Measurements from ENCODE around the gene ASCL2.
"Not testable (repeated sequence)": the region's sequence is repeated elsewhere in the genome, so short reads cannot be mapped to it uniquely, and the experiment has no call there.

ASCL2 gene

DNA sequence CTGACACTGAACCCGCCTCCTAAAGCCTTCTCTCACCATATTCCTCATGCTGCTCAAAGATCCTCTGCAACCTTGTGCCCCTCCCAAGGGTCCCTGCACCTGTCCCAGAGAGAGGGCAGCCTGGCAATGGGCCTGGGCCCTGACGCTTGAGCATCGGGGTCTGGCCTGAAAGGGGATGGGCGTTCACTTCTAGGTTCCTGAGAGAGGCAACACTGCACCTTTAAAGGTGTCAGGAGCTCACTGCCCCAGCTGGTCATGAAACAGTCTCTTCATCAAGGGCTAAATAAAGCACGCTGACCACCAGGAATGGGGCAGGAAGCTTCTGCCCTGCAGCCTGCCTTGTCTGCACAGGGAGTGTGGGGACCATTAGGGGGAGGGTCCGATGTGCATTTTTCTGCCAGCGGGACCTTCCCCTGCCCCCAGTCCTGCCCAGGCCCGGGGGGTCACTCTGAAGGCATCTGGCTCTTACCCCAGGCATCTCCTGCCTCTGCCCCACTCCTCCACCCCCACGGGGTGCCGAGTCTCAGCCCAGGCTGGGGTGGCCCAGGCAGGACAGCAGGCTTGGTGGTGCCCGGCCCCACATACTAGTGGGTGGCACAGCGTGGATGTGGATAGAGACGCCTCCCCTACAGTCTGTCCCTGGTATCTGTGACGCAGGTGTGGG lies 27.9 kb upstream of the ASCL2 start:
- no peak for DNase-seq (ENCODE audit: low read depth, low spot score)

- DNase-seq (ENCODE audit: low read depth, low spot score), result no peak
Measured at GRCh38 chr11:2297623-2298030, 27.2 kb upstream of the ASCL2 start.

DNA sequence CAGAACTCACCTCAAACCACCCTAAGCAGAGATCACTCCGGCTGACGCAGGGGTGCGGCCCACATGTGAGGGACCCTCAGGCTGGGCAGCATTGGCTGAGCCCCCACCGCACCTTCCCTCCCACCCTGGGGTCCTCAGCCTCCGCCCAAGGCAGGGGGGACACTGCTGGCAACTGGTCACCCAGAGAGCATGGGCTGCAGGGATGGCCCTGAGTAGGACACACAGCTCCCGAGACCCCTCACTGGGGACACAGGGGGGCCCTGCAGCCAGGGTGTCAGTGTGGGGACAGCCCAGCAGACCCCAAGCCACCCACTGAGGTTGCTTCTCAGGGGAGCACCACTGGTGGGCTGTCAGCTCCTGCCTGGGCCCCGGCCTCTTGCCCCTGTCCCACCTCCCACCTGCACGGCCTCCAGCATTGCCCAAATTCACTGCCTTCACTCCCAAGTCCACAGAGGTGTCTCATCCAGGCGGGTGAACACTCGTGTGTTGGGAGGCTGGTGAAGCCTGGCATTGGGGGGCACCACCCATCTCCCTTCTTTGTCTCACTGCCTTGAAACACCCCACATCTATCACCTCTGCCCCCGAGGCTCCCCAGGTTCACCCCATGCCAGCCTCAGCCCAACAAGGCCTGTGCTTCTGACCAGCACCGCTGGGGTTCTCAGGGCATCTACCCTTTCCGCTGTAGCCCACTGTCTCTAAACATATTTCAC lies 26.7 kb upstream of the ASCL2 start:
- DNase-seq (ENCODE audit: low read depth, low spot score), result no peak

GRCh38 chr11:2295971-2296912 lies 25.9 kb upstream of the ASCL2 start:
- DNase-seq (ENCODE audit: low read depth, low spot score), result no peak

DNA sequence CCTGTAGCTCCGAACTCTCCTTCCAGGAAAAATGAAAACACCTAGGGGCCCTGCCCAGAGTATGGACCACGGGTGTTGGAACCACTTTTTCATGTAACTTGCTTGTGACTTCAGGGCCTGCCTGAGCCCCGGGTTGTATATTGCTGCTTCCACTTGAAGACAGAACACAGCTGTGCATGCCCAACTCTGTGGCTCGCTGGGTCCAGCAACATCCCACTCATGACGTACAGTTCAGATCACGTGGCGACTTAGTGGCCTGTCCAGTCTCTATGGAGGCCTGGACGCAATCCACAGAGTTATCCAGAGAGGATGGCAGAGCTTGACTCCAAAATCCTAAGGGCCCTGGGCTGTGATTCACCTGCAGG lies 24.5 kb upstream of the ASCL2 start:
- DNase-seq (ENCODE audit: low read depth, low spot score), result no peak

- no peak for DNase-seq (ENCODE audit: low read depth, low spot score)
Measured at GRCh38 chr11:2293984-2294925, 23.9 kb upstream of the ASCL2 start.

DNA sequence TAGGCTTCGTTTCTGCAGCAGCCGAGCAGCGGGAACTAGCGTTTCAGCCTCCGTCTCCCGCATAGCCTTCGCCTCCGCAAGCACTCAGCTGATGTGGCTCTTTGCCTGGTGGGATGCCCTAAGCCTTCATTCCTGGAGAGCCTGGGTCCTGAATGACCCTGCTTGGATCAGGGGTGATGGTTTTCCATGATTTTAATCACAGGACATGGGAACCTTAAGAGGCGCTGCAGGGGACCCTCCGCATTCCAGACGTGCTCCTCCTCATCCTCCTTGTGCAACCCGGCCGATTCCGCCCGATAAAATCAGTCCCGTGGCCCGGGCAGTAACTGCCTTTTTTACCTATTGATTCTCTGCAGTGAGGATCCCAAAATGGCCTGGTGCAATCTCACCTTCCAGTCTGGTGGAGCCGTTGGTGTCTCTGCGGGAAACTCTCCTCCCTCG lies 23.2 kb upstream of the ASCL2 start:
- no peak for DNase-seq (ENCODE audit: low read depth, low spot score)

DNA sequence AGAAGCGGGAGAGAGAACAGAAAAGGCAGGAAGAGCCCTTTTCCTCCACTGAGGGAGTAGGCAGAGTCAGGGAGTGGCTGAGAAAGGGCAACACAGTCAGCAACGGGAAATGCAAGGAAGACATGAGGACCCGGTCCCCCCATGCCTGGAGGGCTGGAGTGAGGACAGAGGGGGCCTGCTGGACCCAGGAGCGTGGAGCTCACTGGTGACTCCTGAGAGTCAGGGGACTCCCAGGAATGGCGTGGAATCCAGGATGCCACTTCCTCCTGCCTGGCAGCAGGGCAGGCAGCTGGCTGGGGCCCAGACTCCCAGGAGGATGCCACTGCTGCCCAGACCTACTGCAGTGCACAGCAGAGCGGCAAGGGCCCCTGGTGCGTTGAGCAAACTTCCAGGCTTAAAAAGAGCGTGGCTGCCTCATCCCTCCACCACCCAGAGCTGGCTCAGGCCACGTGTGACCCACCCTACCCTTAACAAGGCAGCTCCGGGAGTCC lies 20.0 kb upstream of the ASCL2 start:
- DNase-seq (ENCODE audit: low read depth, low spot score), result no peak

DNA sequence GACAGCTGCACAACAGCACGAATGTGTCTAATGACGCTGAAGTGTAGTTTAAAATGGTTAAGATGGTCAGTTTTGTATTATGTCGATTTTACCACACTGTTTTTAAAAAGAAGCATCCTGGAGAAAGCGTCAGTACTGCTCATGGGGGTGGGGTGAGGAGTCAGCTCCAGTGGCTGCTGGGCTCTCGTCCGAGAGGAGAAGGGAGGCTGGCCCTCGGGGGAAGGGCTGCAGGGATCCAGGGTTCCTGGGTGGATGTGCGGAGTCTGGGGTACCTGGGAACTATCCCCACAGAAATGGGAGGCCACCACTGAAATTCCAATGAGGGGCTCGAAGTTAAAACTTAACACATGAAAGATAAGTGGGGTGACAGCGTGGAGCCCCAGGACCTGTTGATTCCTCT lies 19.5 kb upstream of the ASCL2 start:
- no peak for DNase-seq (ENCODE audit: low read depth, low spot score)

DNA sequence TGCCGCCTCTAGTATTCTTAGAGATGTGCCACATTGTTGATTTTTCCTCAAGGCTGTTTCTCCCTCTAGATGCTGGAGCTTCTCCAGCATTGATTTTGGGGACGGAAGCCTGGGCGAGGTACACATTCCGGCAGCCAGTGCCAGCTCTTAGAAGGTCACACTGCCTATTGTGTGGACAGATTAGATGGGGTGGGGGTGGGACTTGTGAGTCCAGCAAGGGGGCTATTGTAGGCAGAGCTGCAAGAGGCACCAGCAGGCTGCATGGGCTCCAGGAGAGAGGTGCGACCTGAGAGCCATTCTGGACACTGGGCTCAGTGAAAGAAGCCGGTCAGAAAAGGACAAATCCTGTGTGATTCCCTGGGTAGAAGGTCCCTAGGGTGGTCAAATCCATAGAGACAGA lies 19.0 kb upstream of the ASCL2 start:
- DNase-seq (ENCODE audit: low read depth, low spot score), result no peak

DNA sequence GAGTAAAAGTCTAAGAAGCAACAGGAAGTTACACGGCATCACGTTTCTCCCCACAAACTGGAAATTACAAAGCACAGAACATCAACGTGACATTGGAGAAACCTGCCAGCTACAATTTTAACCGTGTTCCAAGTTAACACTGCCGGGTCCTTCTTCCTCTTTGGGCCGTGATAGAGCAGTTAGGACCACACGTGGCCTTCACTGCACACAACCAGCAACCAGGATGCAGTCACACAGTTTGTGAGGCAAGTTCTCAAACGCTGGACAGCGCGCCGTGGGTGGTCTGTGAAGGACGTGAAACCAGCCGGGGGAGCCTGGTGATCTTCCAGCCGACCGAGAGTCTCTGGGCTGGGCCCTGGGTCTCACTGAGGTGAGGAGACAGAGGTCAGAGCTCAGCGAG lies 16.7 kb upstream of the ASCL2 start:
- DNase-seq (ENCODE audit: low read depth, low spot score), result no peak

GRCh38 chr11:2286350-2286749 lies 16.0 kb upstream of the ASCL2 start:
- not testable (repeated sequence) for DNase-seq (ENCODE audit: low read depth, low spot score)

- DNase-seq (ENCODE audit: low read depth, low spot score), result no peak
Measured at GRCh38 chr11:2280208-2280607, 9.8 kb upstream of the ASCL2 start.

DNA sequence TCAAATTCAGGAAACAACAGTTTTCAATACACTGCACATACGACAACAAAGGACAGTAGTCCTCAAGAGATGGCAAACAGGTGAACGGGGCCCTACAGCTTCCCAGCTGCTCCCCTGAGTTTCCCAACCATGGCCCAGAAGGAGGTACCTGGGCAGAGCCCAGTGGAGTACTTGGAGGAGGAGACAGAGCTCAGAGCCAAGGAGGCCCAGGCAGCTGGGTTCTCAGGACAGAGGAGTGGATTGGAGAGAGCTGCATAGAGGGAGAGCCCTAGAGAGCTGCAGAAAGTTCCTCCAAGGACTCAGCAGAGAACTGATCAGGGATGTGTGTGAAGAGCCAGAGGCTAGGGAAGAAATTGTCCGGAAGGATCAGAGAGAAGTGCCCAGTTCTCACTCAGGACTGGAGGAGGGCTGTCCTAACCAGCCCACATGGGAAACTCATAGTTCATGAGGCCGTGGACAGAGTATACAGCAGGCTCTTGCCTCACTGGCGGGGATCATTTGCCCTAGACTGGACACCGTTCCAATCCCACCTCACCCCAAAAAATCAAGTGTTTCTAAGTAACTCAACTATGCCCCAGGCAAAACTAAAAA lies 7.6 kb upstream of the ASCL2 start:
- no peak for DNase-seq (ENCODE audit: low read depth, low spot score)

DNA sequence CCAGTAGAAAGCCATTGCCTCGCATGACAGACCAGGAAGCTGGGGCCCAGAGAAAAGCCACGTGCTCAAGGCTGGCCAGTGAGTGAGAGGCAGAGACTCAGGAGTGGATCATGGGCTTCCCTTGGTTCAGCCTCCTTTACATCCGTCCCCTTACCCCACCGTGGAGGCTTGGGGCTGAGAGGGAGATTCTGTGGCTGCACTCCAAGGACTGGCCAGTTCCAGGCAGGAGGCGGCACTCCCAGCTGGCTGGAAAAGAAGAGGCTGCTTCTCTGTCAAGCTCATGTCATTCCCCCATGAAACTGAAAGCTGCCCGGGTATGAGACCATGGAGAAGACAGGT lies 6.6 kb upstream of the ASCL2 start:
- DNase-seq (ENCODE audit: low read depth, low spot score), result no peak

DNA sequence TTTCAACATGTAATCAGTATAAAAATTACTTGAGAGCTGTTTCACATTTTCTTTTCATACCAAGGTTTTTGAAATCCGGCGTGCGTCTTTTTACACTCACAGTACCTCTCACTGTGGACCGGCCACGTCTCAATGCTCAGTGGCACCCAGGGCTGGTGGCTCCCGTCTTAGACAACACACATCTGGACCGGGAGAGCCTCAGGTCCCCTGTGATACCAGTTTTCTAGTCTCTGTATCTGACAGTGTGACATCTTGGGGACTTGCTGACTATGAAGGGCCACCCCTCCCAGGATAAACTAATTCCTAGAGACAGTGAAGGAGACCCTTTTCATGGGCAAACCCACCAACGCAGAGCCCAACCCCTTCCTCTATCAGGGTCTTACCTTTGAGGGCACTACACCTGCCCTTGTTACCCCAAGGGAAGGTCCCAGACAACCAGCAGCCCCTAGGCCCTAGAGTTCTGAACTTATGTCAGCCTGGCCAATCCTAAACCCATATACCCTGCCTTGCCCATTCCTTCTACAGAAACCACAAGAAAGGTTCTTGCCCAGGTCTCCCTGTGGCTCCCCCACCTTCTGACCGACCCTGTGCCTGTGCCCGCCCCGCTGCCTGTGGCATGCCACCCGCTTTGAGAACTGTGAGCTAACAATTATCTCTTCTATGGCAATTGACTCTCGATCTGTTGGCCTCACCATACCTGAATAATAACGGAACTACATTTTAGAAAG lies 6.1 kb upstream of the ASCL2 start:
- no peak for DNase-seq (ENCODE audit: low read depth, low spot score)

GRCh38 chr11:2275334-2276279 lies 5.2 kb upstream of the ASCL2 start:
- no peak for DNase-seq (ENCODE audit: low read depth, low spot score)

- DNase-seq (ENCODE audit: low read depth, low spot score), result no peak
Measured at GRCh38 chr11:2273771-2274170, 3.4 kb upstream of the ASCL2 start.

DNA sequence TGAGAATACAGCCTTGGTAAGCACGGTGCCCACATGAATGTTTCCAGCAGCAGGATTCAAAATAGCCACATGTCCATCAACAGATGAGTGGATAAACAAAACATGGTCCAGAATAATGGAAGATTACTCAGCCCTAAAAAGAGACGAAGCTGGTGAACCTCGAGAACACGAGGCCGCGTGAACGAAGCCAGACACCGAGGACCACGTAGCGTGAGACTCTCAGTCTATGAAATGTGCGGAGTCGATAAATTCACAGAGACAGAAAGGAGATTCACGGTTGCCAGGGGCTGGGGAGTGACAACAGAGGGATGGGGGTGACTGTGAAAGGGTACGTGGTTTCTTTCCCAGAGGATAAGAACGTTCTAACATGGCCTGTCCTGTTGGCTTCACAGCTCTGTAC lies 2.9 kb upstream of the ASCL2 start:
- no peak for DNase-seq (ENCODE audit: low read depth, low spot score)

Data from iPS DF 19.7 (cell line).